GM19099 (cell line): ENCODE measurements around the gene SCNN1G.

Experiments
- POLR2A ChIP-seq: IDR thresholded peaks from 3 replicates; pipeline ENCODE4 v1.6.1; 2011; ENCODE audit warnings: low read depth; ENCODE audit not compliant: insufficient read length; ENCODE audit errors: extremely low read depth

SCNN1G gene

GRCh38 chr16:23182679-23183542 lies at the start of gene SCNN1G:
Gene SCNN1G, plus strand, starts transcription at chr16:23182745. Its CDS starts 3,527 bp downstream, at chr16:23186272.
- no peak for TF ChIP-seq POLR2A

DNA sequence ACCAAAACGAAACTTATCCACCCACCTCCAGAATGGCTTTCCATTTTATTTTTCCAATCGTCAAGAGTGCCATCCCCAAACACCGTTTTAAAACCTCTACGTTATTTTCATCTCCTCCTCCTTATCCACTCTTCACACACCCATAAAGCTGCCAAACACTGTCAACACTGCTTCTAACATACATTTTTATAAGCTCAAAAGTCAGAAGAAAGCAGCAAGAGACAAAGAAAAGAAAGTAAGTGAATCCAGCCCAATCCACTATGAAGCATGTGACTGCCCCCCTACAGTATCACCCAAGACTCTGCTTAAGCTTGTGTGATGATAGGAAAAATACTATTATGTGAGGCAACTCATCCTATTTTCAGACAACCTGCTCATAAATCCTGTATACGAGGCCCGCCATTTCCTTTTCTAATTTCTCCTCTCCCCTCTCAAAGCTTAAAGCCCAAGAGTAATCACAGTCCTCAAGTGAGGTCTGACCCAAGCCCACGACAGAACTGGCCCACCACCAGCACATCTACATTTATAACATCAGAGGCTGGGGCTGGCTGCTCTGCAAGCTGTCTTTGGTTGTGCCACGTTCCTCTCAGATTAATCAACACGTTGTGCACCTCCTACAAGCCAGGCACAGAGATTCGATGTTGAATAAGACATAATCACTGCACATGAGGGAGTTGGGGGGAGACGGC lies 49.6 kb upstream of the SCNN1G start:
- TF ChIP-seq POLR2A = no peak

GRCh38 chr16:23134274-23134673 lies 48.3 kb upstream of the SCNN1G start:
- no peak for TF ChIP-seq POLR2A

- TF ChIP-seq POLR2A = no peak
Observed at GRCh38 chr16:23137256-23137655, 45.3 kb upstream of the SCNN1G start.

- no peak for TF ChIP-seq POLR2A
Observed at GRCh38 chr16:23137818-23138217, 44.7 kb upstream of the SCNN1G start.

GRCh38 chr16:23140107-23140506 lies 42.4 kb upstream of the SCNN1G start:
- TF ChIP-seq POLR2A = no peak

DNA sequence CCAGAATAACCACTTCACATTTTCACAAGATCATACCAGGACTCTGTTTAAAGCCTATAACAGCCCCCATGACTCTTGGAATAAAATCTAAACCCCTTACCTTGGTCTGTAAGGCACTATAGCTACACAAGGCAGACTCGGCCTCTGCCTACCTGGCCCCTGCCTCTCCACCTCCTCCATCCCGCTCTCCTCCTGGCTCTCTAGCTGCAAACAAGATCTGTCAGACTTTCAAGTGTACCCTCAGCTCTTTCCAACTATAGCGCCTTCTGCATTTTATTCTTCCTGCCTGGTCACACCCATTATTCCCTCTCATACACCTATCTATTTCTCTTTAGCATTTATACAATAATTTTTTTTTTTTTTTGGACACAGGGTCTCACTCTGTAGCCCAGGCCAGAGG lies 41.5 kb upstream of the SCNN1G start:
- no peak for TF ChIP-seq POLR2A

GRCh38 chr16:23141500-23141899 lies 41.0 kb upstream of the SCNN1G start:
- TF ChIP-seq POLR2A = no peak

GRCh38 chr16:23141959-23142740 lies 40.4 kb upstream of the SCNN1G start:
- TF ChIP-seq POLR2A = no peak

GRCh38 chr16:23143391-23143790 lies 39.2 kb upstream of the SCNN1G start:
- no peak for TF ChIP-seq POLR2A

- no peak for TF ChIP-seq POLR2A
Observed at GRCh38 chr16:23145186-23145585, 37.4 kb upstream of the SCNN1G start.

- TF ChIP-seq POLR2A = no peak
Observed at GRCh38 chr16:23145608-23146007, 36.9 kb upstream of the SCNN1G start.

GRCh38 chr16:23146877-23147601 lies 35.5 kb upstream of the SCNN1G start:
- TF ChIP-seq POLR2A = no peak

GRCh38 chr16:23147666-23148065 lies 34.9 kb upstream of the SCNN1G start:
- TF ChIP-seq POLR2A = no peak

- no peak for TF ChIP-seq POLR2A
Observed at GRCh38 chr16:23148166-23148512, 34.4 kb upstream of the SCNN1G start.

DNA sequence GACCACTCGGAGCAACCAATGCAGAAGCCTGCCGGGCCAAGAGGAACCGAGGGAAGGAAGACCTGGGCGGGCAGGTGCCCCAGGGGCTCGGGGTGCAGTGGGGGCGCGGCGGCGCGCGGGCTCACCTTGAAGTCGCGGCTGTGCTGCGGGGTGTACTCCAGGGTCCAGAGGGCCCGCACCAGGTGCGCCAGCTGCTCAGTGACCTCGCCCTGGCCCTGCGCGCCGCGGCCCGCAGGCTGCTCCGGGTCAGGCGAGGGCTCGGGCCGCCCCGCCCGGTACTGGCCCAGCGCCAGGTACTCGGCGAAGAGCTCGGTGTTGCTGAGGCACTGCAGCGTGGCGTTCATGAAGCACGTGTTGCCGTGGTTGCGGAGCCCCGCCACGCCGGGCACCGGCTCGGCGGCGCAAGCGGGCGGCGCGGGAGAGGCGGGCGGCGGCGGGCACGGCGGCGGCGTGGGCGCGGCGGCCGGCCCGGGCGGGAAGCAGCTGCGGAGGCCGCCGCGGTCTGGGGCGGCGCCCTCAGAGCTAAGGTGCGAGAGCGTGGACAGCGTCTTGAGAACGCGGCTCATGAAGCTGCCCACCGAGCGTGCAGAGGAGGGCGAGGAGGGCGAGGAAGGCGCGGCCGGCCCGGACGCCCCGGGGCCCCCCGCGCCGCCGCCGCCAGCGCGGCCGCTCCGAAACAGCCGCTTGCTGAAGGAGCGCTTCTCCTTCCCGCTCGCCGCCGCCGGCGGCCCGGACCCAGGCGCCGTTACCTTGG lies 33.9 kb upstream of the SCNN1G start:
- no peak for TF ChIP-seq POLR2A
